Measurements from ENCODE around the gene ATOH1.
A peak's percentile ranks its signal among the peaks of the same experiment; 100 is the strongest.

ATOH1 gene

GRCh38 chr4:93835929-93836328 is 7.4 kb downstream of the ATOH1 start:
- DNase-seq (ENCODE audit: low spot score) = peak; percentile 43

DNA sequence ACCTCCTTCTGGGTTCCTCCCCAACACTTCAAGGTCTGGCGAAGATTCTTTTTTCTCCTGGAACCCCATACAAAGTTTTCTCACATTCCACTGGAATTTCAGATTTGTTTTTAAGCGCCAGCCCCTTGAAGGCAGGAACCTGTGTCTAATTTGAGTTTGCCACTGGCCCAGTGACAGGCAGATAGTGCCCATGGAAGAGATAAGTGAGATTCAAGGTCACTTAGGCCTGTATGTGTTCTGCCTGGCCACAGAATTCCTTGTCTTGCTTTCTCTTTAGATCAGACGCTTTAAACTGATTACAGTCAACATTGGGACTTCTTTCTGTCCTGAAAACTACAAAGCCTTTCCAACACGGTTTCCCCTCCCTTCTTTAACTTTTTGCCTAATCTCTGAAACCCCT is 11.2 kb downstream of the ATOH1 start:
- no peak for DNase-seq (ENCODE audit: low spot score)

GRCh38 chr4:93841803-93842345 is 13.3 kb downstream of the ATOH1 start:
- DNase-seq (ENCODE audit: low spot score) = no peak

- no peak for DNase-seq (ENCODE audit: low spot score)
These were observed 14.2 kb downstream of the ATOH1 start for GRCh38 chr4:93842601-93843252.

DNA sequence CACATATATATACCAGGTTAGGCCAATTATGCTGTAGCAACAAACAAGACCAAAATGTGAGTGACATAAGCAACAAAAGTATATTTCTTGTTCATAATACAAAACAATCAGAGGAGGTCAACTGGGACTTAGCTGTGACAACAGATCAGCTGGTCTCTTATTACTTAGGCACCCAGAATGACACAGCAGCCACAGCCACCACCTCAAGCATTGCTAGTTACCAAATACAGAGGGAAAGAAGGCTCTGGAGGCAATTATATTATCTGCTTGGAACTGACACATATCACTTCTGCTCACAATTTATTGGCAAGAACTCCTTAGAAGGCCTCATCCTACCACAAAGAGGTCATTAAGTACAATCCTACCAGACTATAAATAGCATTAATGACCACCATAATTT is 15.2 kb downstream of the ATOH1 start:
- DNase-seq (ENCODE audit: low spot score) = no peak

DNA sequence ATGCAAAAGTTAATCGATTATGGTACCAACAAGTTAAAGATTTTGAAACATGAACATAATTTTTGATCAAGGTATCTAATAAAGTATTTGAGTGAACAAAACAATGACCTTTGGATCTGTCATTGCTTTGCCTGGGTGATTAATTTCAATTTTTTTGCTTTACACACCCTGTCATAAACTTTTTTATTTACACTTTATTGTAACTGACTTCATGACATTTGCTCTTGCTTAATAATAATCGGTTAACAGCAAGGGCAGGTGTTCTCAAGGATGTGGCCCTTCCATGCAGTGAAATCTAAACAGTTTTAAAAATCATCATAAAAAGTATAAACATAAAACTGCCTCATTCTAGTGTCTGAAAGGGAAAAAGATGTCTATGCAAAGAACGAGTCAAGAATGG is 24.1 kb downstream of the ATOH1 start:
- DNase-seq (ENCODE audit: low spot score) = no peak

DNA sequence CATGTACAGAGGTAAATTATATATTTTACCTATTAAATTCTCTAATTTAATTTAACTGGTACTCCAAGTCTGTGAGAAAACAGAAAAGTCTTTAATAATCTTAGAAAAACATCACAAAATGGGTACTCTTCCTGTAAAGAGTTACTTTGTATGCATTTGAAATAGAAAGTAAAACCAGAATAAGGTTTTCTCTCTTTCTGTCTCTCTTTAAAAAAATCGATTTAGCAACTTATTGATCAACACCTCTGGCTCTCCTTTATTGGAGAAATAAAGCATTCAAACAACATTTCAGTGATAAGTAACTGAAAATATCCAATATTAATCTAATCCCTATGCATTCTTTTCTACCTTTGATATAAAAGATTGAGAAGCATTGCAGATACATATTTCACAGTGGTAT is 27.4 kb downstream of the ATOH1 start:
- no peak for DNase-seq (ENCODE audit: low spot score)

DNA sequence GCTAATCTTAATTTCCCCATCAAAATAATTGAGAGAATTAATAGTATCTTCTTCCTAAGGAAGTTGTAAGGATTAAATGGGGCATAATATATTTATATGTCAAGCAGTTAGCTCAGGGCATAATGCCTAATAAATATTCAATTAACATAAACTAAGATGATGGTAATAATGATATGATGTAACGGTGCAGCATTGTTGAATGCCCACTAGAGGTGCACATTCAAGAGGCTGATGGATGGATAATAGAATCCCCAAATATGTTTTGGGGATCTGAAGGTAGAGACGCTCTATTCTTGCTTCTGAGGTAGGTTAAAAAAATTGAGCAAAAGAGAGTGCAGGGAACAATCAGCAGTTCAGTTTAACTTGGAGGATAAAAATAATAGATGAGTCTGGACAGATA is 37.1 kb downstream of the ATOH1 start:
- no peak for DNase-seq (ENCODE audit: low spot score)

GRCh38 chr4:93867416-93868001 is 39.0 kb downstream of the ATOH1 start:
- DNase-seq (ENCODE audit: low spot score) = no peak

- DNase-seq (ENCODE audit: low spot score) = no peak
These were observed 42.4 kb downstream of the ATOH1 start for GRCh38 chr4:93870876-93871458.

- no peak for DNase-seq (ENCODE audit: low spot score)
These were observed 48.2 kb downstream of the ATOH1 start for GRCh38 chr4:93876754-93877153.

- no peak for DNase-seq (ENCODE audit: low spot score)
These were observed 50.0 kb downstream of the ATOH1 start for GRCh38 chr4:93878566-93878965.

DNA sequence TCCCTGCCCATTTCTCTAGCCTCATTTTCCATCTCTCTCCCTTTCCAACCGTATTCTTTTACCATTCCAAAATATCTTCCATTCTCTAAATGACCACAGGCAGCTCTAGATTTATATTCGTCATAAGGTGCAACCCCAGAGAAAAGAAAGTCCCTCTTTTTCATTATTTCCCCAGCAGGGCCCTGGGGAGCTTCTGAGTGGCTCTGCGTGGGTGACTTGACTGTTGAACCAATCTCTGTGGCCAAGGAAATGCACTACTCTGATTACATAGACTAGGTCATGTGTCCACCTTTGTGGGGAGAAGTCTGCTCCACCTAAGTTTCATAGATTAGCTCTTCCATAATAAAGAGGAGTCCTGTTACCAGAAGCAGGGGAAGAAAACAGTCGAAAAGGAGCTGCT is 51.4 kb downstream of the ATOH1 start:
- DNase-seq (ENCODE audit: low spot score) = no peak
